Stimulated activated CD4-positive, alpha-beta T cell treated with anti-CD3 and anti-CD28 coated beads, Interleukin-2, amount 100 ng/mL, for 4 hours (primary cell): ENCODE results near the gene NFYA.

Experiments used
- DNase-seq: peaks from one replicate; pipeline ENCODE4 v3.0.0-alpha.2; 2020; ENCODE audit warnings: low read depth

Gene NFYA

GRCh38 chr6:41047306-41047705, 25.5 kb upstream of the NFYA start:
- DNase-seq: no peak

GRCh38 chr6:41047745-41048732, 24.7 kb upstream of the NFYA start:
- no peak for DNase-seq

- no peak for DNase-seq
These were observed 23.3 kb upstream of the NFYA start for GRCh38 chr6:41049521-41049920.

DNA sequence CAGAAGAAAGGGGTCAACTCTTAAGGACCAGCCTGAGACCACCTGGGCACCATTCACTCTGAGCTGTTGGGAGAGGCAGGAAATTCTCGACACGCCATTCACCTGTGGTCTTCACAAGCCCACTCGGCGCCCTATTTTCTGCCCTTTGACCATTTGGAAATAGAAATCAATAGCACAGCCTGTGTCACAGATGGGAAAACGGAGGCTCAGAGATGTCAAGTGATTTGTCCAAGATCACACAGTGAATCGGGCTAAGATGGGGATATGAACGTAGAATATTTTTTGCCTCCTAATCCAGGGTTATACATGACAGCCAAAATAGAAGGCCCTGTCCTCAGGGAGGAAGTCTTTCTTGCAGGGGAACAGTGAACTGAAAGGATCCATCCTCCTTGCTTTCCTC, 22.8 kb upstream of the NFYA start:
- DNase-seq: no peak

- DNase-seq: no peak
These were observed 22.2 kb upstream of the NFYA start for GRCh38 chr6:41050536-41050935.

GRCh38 chr6:41051873-41052272, 20.9 kb upstream of the NFYA start:
- no peak for DNase-seq

DNA sequence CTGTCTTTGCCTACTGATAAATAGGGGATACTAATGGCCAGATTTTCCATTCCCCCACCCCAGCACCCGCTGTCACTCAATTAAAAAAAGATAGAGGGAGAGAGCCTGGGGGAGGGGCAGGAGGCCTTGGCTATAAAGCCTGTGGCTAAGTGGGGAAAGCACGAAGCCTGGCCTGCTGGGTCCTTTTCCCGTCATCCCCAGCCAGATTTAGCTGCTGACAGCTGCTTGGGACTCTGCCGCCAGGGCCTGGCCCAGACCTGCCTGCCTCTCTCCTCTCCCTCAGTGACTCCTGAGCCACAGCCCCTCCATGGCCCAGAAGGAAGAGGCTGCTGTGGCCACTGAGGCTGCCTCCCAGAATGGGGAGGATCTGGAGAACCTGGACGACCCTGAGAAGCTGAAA, 19.7 kb upstream of the NFYA start, which contains the start of gene APOBEC2:
Gene APOBEC2, plus strand, starts transcription at position 162 of the 400 bp plus-strand sequence. Its CDS starts 146 bp downstream, at position 308.
- DNase-seq: no peak

- DNase-seq: no peak
These were observed 18.3 kb upstream of the NFYA start for GRCh38 chr6:41054511-41054910.

- DNase-seq: no peak
These were observed 17.6 kb upstream of the NFYA start for GRCh38 chr6:41055149-41055548.

- DNase-seq: no peak
These were observed 15.8 kb upstream of the NFYA start for GRCh38 chr6:41056768-41057490.

GRCh38 chr6:41058783-41059181, 14.0 kb upstream of the NFYA start:
- DNase-seq: no peak

GRCh38 chr6:41059556-41059955, 13.2 kb upstream of the NFYA start:
- DNase-seq: no peak

- no peak for DNase-seq
These were observed 11.5 kb upstream of the NFYA start for GRCh38 chr6:41061196-41061726.

GRCh38 chr6:41062056-41062455, 10.7 kb upstream of the NFYA start:
- DNase-seq: no peak

GRCh38 chr6:41063884-41064285, 8.9 kb upstream of the NFYA start:
- DNase-seq: no peak

DNA sequence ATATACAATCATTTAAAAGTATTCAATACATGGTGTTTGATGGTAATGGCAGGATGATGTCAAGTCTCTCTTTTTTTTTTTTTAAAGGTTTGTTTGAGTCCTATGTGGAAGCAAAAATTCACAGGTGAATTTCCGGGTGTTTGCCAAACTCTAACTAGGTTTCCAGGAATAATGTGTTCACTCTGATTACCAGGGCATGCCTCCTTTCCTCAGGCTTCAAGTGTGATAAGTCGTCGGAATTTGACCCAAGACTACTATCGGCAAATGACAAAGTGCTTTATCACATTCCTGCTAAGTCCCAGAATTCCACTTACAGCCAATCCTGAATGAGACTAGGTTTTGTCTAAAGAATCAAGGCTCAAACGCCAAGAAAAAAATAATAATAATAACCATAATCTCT, 7.9 kb upstream of the NFYA start:
- no peak for DNase-seq

- no peak for DNase-seq
These were observed 7.2 kb upstream of the NFYA start for GRCh38 chr6:41065550-41066026.

GRCh38 chr6:41066867-41067304, 5.9 kb upstream of the NFYA start:
- peak; percentile 46 for DNase-seq

DNA sequence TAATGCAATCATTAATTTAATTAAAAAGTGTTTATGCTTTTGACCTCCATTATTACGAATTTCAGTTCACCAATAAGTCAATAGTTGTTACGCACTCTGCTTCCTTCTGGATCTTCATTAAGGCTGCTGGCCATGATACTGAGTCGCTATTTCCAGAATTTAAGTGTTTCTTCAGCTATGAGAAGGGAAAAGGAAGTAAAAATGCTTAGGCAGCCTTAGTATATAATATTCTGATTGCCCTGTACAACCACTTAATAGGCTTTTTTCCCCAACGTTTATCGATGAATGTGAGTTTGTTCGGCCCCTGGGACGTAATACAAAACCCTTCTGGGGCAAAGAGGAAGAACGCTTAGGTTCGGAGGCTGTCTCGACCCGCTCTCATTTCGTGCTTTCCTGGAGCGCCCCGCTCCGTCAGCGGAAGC, 1.3 kb upstream of the NFYA start:
- peak; percentile 51 for DNase-seq

- DNase-seq: peak; percentile 99
These were observed 595 bp upstream of the NFYA start, which contains the start of gene OARD1 for GRCh38 chr6:41071923-41072835. Gene OARD1, minus strand, starts transcription at chr6:41072356. Its CDS starts 722 bp downstream, at chr6:41071634.
